Prostate gland (tissue), 2 donors: ENCODE results near the gene FBXO33. TPM values are rescaled to one million over a fixed set of nuclear protein-coding genes. Genes with fewer than 3 reads are reported as not detected.

Experiments used
- DNase-seq: peaks from one replicate; pipeline ENCODE4 v3.0.0-alpha.2; 2019; ENCODE audit warnings: low spot score
- H3K27ac ChIP-seq, 2 donors: fragments of 200-600 bp; sonication (generic); 2 replicates each; pipeline ENCODE4 v1.5.1; 2017 to 2019
- H3K27me3 ChIP-seq: fragments of 200-600 bp; sonication (generic); replicated peaks from 2 replicates; pipeline ENCODE4 v1.5.1; 2019; ENCODE audit not compliant: insufficient read depth
- H3K36me3 ChIP-seq, 2 donors: fragments of 200-600 bp; sonication (generic); 1 replicate in 1 of 2; 2 replicates in 1 of 2; pipeline versions ENCODE4 v1.5.1 to v1.8.1; 2017 to 2019
- H3K4me1 ChIP-seq: fragments of 200-600 bp; sonication (generic); replicated peaks from 2 replicates; pipeline ENCODE4 v1.5.1; 2019
- H3K4me3 ChIP-seq, 2 donors: fragments of 200-600 bp; sonication (generic); 2 replicates each; pipeline ENCODE4 v1.5.1; 2017 to 2019
- H3K9me3 ChIP-seq: fragments of 200-600 bp; sonication (generic); 2 replicates; pipeline ENCODE4 v1.5.1; 2017
- CTCF ChIP-seq, 4 experiments: fragments of 200-600 bp in 2 of 4; fragments of 450-650 bp in 2 of 4; sonication (generic) in 2 of 4; IDR thresholded peaks; 1 replicate in 3 of 4; 2 replicates in 1 of 4; pipeline ENCODE4 v1.5.1; 2016 to 2019; ENCODE audit warnings: antibody characterized with exemption in 4 of 4, mild to moderate bottlenecking in 2 of 4, moderate library complexity in 2 of 4
- POLR2A ChIP-seq: fragments of 450-650 bp; IDR thresholded peaks from one replicate; pipeline ENCODE4 v1.6.1; 2016; ENCODE audit warnings: antibody characterized with exemption, mild to moderate bottlenecking
- POLR2AphosphoS5 ChIP-seq: sonication (generic); formaldehyde crosslinking; IDR thresholded peaks from one replicate; pipeline ENCODE4 v1.6.1; 2017; ENCODE audit warnings: antibody characterized with exemption
- WGBS: methylation state at CpG from one replicate; pipeline ENCODE4 v1.1.5; 2018; 5-methylcytosine and 5-hydroxymethylcytosine counted together
- intact Hi-C: fragments of 100-400 bp; cut with DNase I; formaldehyde crosslinking; loops from one replicate; pipeline ENCODE4 v1.14.2; 2022
- total RNA-seq, 2 donors: library from RNA; depleted of rRNA; stranded (reverse); fragments of >200 nt; gene quantifications; one replicate each; pipeline ENCODE4 v1.1.0, GENCODE V29; 2016

FBXO33 gene
- total RNA-seq, 2 donors from 2014 or later, result 15.1 to 17.1 TPM

- DNase-seq, result no peak
- WGBS, result 99% methylated on average over 6 of the region's 6 CpGs
- no peaks in the 10 kb centered on the region for H3K9me3 ChIP-seq
- TF ChIP-seq POLR2AphosphoS5 (no peak), CTCF (IDR thresholded peaks at IDR 0.05) (no peak), POLR2A (no peak)
- no peaks in the 10 kb centered on the region for H3K4me1 ChIP-seq
- H3K27ac ChIP-seq, result no peak overlapping the region
- H3K4me3 ChIP-seq, result no peak overlapping the region
- no peaks in the 10 kb centered on the region for H3K36me3 ChIP-seq
- no peaks in the 10 kb centered on the region for H3K27me3 ChIP-seq
- intact Hi-C loops, result no loop called here
These were observed 9.6 kb upstream of the FBXO33 start for GRCh38 chr14:39441805-39442204.

- WGBS, result 94% methylated on average over 5 of the region's 5 CpGs
- no peak for TF ChIP-seq CTCF (IDR thresholded peaks at IDR 0.05)
- H3K9me3 ChIP-seq, result no peaks in the 10 kb centered on the region
These were observed 8.7 kb upstream of the FBXO33 start for GRCh38 chr14:39440975-39441374.

GRCh38 chr14:39435241-39435640 lies 3.0 kb upstream of the FBXO33 start:
- Histone ChIP-seq H3K4me1 (no peaks in the 10 kb centered on the region), H3K4me3 (no peak overlapping the region), H3K27me3 (no peaks in the 10 kb centered on the region), H3K36me3 (no peaks in the 10 kb centered on the region), H3K27ac (no peak overlapping the region), H3K9me3 (no peaks in the 10 kb centered on the region)
- intact Hi-C loops, result no loop called here
- no peak for DNase-seq
- TF ChIP-seq CTCF (IDR thresholded peaks at IDR 0.05), result no peak
- TF ChIP-seq POLR2AphosphoS5, result no peak
- no peak for TF ChIP-seq POLR2A
- 96% methylated on average over 6 of the region's 6 CpGs for WGBS

More at GRCh38 chr14:39440975-39441374, 8.7 kb upstream of the FBXO33 start:
- Histone ChIP-seq H3K4me1 (no peaks in the 10 kb centered on the region), H3K27me3 (no peaks in the 10 kb centered on the region), H3K4me3 (no peak overlapping the region), H3K27ac (no peak overlapping the region), H3K36me3 (no peaks in the 10 kb centered on the region)
- intact Hi-C loops, result no loop called here
- DNase-seq, result no peak

GRCh38 chr14:39434401-39434800 lies 2.2 kb upstream of the FBXO33 start:
- Histone ChIP-seq H3K27me3 (no peaks in the 10 kb centered on the region), H3K27ac (no peak overlapping the region), H3K4me3 (no peak overlapping the region), H3K4me1 (no peaks in the 10 kb centered on the region), H3K9me3 (no peaks in the 10 kb centered on the region), H3K36me3 (no peaks in the 10 kb centered on the region)
- DNase-seq, result no peak
- 72% methylated on average over 2 of the region's 2 CpGs for WGBS
- intact Hi-C loops, result loop anchor here (5.0 kb wide), 2 partner anchors 167 to 332 kb away; partner anchors contain the start of gene SEC23A
- no peak for TF ChIP-seq CTCF (IDR thresholded peaks at IDR 0.05)
- TF ChIP-seq POLR2AphosphoS5, result no peak
- TF ChIP-seq POLR2A, result no peak

GRCh38 chr14:39433452-39433813 lies 1.2 kb upstream of the FBXO33 start:
- peak overlapping the region; percentile 98 to 99 for H3K27ac ChIP-seq
- intact Hi-C loops, result loop anchor here (2.0 to 5.0 kb wide), 3 partner anchors 166 to 331 kb away; partner anchors contain the start of genes PNN and SEC23A
- H3K36me3 ChIP-seq, result no peaks in the 10 kb centered on the region
- peak overlapping the region; percentile 88 to 96 for H3K4me3 ChIP-seq
- H3K27me3 ChIP-seq, result no peaks in the 10 kb centered on the region
- no peaks in the 10 kb centered on the region for H3K9me3 ChIP-seq
- no peak for DNase-seq
- H3K4me1 ChIP-seq, result no peaks in the 10 kb centered on the region
- TF ChIP-seq POLR2AphosphoS5, result no peak
- TF ChIP-seq POLR2A, result no peak
- TF ChIP-seq CTCF (IDR thresholded peaks at IDR 0.05), result no peak
- WGBS, result 6% methylated on average over 8 of the region's 8 CpGs
